ENCODE measurements around the gene CELSR3.

The CELSR3 gene

GRCh38 chr3:48686538-48687219 is 24.0 kb upstream of the CELSR3 start:
- DNase-seq = no peak

- DNase-seq = no peak
Measured at GRCh38 chr3:48685603-48686511, 23.2 kb upstream of the CELSR3 start, which contains the start of gene NCKIPSD. TSS of gene NCKIPSD (minus strand) at chr3:48685915. CDS start at chr3:48685807, 108 bp downstream.

GRCh38 chr3:48685293-48685602 is 22.6 kb upstream of the CELSR3 start:
- no peak for DNase-seq

GRCh38 chr3:48684480-48685143 is 21.9 kb upstream of the CELSR3 start:
- no peak for DNase-seq

- DNase-seq = no peak
Measured at GRCh38 chr3:48684054-48684349, 21.3 kb upstream of the CELSR3 start.

GRCh38 chr3:48682786-48683185 is 20.1 kb upstream of the CELSR3 start:
- no peak for DNase-seq

GRCh38 chr3:48681974-48682610 is 19.4 kb upstream of the CELSR3 start:
- no peak for DNase-seq

GRCh38 chr3:48681541-48681880 is 18.8 kb upstream of the CELSR3 start:
- DNase-seq = no peak

GRCh38 chr3:48680811-48681540 is 18.3 kb upstream of the CELSR3 start:
- DNase-seq = no peak

GRCh38 chr3:48679411-48680391 is 17.0 kb upstream of the CELSR3 start:
- DNase-seq = no peak

- DNase-seq = no peak
Measured at GRCh38 chr3:48678566-48679380, 16.1 kb upstream of the CELSR3 start.

- DNase-seq = no peak
Measured at GRCh38 chr3:48678056-48678455, 15.4 kb upstream of the CELSR3 start.

GRCh38 chr3:48674505-48674904 is 11.8 kb upstream of the CELSR3 start:
- no peak for DNase-seq

- no peak for DNase-seq
Measured at GRCh38 chr3:48672522-48672921, 9.8 kb upstream of the CELSR3 start.

- DNase-seq = no peak
Measured at GRCh38 chr3:48664929-48665328, 2.2 kb upstream of the CELSR3 start.

- DNase-seq = no peak
Measured at GRCh38 chr3:48664313-48664644, 1.6 kb upstream of the CELSR3 start.

- DNase-seq = peak; percentile 76
Measured at GRCh38 chr3:48663489-48664312, 1.0 kb upstream of the CELSR3 start.

GRCh38 chr3:48662145-48662752 is 437 bp downstream of the CELSR3 start:
- no peak for DNase-seq

- DNase-seq = no peak
Measured at GRCh38 chr3:48661501-48662144, 1.1 kb downstream of the CELSR3 start.

All from NCI-H524 treated with DMSO at 0.1 percent for 48 hours (cell line).